Measurements from ENCODE around the gene MTHFD1L. TPM values are rescaled to one million over a fixed set of nuclear protein-coding genes. Genes with fewer than 3 reads are reported as not detected.

Gene MTHFD1L
- total RNA-seq, 4 donors from 2014 or later: 0.35 to 1.6 (median 0.59) TPM; not detected in 1

GRCh38 chr6:151088599-151088935 lies 223.1 kb downstream of the MTHFD1L start:
- Histone ChIP-seq H3K36me3 (no peaks in the 10 kb centered on the region), H3K27me3 (no peaks in the 10 kb centered on the region), H3K4me3 (no peak overlapping the region), H3K27ac (peak overlapping the region in 2 of 4 donors; percentile 9 to 65), H3K9me3 (no peaks in the 10 kb centered on the region), H3K4me1 (no peaks in the 10 kb centered on the region)
- in situ Hi-C loops (cut with MboI; ENCODE audit: low sequenced_read_pairs in 4 of 4): no loop called here
- ATAC-seq (no peak), DNase-seq (no peak)
- intact Hi-C loops (cut with DNase I; ENCODE audit: low total_unique reads): no loop called here
- no peak for TF ChIP-seq POLR2A (IDR thresholded peaks at IDR 0.05)
- TF ChIP-seq, protein P1, sequence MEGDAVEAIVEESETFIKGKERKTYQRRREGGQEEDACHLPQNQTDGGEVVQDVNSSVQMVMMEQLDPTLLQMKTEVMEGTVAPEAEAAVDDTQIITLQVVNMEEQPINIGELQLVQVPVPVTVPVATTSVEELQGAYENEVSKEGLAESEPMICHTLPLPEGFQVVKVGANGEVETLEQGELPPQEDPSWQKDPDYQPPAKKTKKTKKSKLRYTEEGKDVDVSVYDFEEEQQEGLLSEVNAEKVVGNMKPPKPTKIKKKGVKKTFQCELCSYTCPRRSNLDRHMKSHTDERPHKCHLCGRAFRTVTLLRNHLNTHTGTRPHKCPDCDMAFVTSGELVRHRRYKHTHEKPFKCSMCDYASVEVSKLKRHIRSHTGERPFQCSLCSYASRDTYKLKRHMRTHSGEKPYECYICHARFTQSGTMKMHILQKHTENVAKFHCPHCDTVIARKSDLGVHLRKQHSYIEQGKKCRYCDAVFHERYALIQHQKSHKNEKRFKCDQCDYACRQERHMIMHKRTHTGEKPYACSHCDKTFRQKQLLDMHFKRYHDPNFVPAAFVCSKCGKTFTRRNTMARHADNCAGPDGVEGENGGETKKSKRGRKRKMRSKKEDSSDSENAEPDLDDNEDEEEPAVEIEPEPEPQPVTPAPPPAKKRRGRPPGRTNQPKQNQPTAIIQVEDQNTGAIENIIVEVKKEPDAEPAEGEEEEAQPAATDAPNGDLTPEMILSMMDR (IDR thresholded peaks at IDR 0.05 in 4 of 5, conservative IDR thresholded peaks at IDR 0.05 in 1 of 5): no peak

- Histone ChIP-seq H3K4me1 (no peaks in the 10 kb centered on the region), H3K36me3 (no peaks in the 10 kb centered on the region), H3K4me3 (no peak overlapping the region), H3K27ac (no peak overlapping the region), H3K27me3 (no peaks in the 10 kb centered on the region), H3K9me3 (no peaks in the 10 kb centered on the region)
- in situ Hi-C loops (cut with MboI; ENCODE audit: low sequenced_read_pairs in 4 of 4): no loop called here
- ATAC-seq: no peak
- DNase-seq: no peak
- TF ChIP-seq, protein P1 (IDR thresholded peaks at IDR 0.05 in 4 of 5, conservative IDR thresholded peaks at IDR 0.05 in 1 of 5): no peak
- TF ChIP-seq POLR2A (IDR thresholded peaks at IDR 0.05): no peak
- intact Hi-C loops (cut with DNase I; ENCODE audit: low total_unique reads): no loop called here
Measured at GRCh38 chr6:151088963-151089362, 223.5 kb downstream of the MTHFD1L start.

DNA sequence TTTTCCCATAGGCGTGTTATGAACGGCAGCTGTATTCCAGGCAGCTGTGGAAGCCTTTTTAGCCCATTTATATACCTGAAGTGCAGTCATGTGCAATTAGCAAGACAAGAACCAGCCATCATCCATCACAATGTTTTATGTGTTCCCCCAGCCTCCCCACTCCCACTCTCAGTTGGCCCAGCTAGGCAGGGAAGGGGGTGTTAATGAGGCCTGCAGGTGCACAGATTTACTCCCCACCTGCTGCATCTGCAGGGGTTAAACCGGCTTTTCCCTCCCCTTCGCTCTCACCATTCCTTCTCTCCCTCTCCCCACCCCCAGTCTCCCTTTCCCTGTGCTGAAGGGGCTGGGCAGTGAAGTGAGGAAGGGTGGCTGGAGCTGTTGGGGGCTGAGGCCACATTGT lies 224.5 kb downstream of the MTHFD1L start:
- intact Hi-C loops (cut with DNase I; ENCODE audit: low total_unique reads): no loop called here

DNA sequence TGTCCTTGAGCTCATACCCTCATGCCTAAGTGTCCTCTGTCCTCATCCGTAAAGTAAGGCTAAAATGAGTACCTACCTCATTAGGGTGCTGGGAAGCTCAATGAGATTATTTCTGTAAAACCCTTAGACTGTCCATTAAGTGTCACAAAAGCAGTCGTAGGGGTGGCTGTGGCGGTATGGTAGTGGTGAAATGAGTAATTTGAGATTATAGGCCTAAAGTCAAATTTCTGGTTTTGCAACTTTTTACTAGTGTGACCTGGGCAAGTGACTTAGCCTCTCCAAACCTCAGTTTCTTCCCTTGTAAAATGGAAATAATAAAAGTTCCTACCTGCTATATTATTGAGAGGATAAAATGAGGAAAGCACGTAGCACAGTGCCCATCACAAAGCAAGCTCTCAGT lies 226.1 kb downstream of the MTHFD1L start:
- ATAC-seq: no peak
- intact Hi-C loops (cut with DNase I; ENCODE audit: low total_unique reads): no loop called here
- H3K36me3 ChIP-seq: no peaks in the 10 kb centered on the region
- H3K27me3 ChIP-seq: no peaks in the 10 kb centered on the region
- in situ Hi-C loops (cut with MboI; ENCODE audit: low sequenced_read_pairs in 4 of 4): no loop called here
- H3K4me3 ChIP-seq: no peak overlapping the region
- no peak for DNase-seq
- no peaks in the 10 kb centered on the region for H3K4me1 ChIP-seq
- H3K9me3 ChIP-seq: no peaks in the 10 kb centered on the region
- no peak overlapping the region for H3K27ac ChIP-seq
- TF ChIP-seq POLR2A (IDR thresholded peaks at IDR 0.05): no peak
- TF ChIP-seq, protein P1 (IDR thresholded peaks at IDR 0.05 in 4 of 5, conservative IDR thresholded peaks at IDR 0.05 in 1 of 5): no peak

More for the DNA sequence above, 224.5 kb downstream of the MTHFD1L start:
- no peak for TF ChIP-seq POLR2A (IDR thresholded peaks at IDR 0.05)
- TF ChIP-seq, protein P1 (IDR thresholded peaks at IDR 0.05 in 4 of 5, conservative IDR thresholded peaks at IDR 0.05 in 1 of 5): no peak
- H3K9me3 ChIP-seq: no peaks in the 10 kb centered on the region
- no peak for ATAC-seq
- in situ Hi-C loops (cut with MboI; ENCODE audit: low sequenced_read_pairs in 4 of 4): no loop called here
- H3K4me3 ChIP-seq: no peak overlapping the region
- H3K27me3 ChIP-seq: no peaks in the 10 kb centered on the region
- H3K27ac ChIP-seq: no peak overlapping the region
- DNase-seq: no peak
- H3K4me1 ChIP-seq: no peaks in the 10 kb centered on the region
- no peaks in the 10 kb centered on the region for H3K36me3 ChIP-seq

DNA sequence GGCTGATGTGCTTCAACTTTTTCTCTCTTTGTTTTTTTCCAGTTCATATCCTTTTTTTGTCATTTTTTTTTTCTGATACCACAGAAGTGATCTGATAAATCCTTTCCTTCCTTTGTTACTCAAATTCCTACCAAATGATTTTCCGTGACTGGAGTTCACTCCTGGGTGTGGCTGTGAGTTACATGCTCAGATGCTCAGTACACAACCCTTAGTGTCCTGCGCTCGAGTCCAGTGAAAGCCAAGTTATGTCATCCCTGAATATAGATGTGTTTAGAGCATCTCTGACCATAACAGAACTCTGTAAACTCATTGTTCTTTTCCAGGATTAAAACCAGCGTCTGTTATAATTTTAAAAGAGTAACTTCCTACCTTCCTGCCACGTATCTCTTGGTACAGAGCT lies 227.1 kb downstream of the MTHFD1L start:
- no peaks in the 10 kb centered on the region for H3K9me3 ChIP-seq
- no peaks in the 10 kb centered on the region for H3K4me1 ChIP-seq
- intact Hi-C loops (cut with DNase I; ENCODE audit: low total_unique reads) (no loop called here), in situ Hi-C loops (cut with MboI; ENCODE audit: low sequenced_read_pairs in 4 of 4) (no loop called here)
- H3K27me3 ChIP-seq: no peaks in the 10 kb centered on the region
- DNase-seq (no peak), ATAC-seq (no peak)
- TF ChIP-seq, protein P1 (IDR thresholded peaks at IDR 0.05 in 4 of 5, conservative IDR thresholded peaks at IDR 0.05 in 1 of 5): no peak
- no peak for TF ChIP-seq POLR2A (IDR thresholded peaks at IDR 0.05)
- no peak overlapping the region for H3K4me3 ChIP-seq
- H3K36me3 ChIP-seq: no peaks in the 10 kb centered on the region
- no peak overlapping the region for H3K27ac ChIP-seq
